CD4-positive, alpha-beta T cell (primary cell): ENCODE data around the gene CHRDL2. TPM values are rescaled to one million over a fixed set of nuclear protein-coding genes. Genes with fewer than 3 reads are reported as not detected.

Source experiments
- ATAC-seq: fragments of 200-7000 bp; cut with Tn5 transposase; one replicate; pipeline ENCODE4 v1.10.0; 2022; ENCODE audit warnings: mild to moderate bottlenecking; ENCODE audit not compliant: poor library complexity
- CTCF ChIA-PET: fragments of 350-600 bp; sonication (Branson Sonifier 250); formaldehyde crosslinking; loops from one replicate; lab custom pipeline; 2021; ENCODE audit warnings: antibody characterized with exemption, inconsistent platforms; lab: Charles Lee
- POLR2A ChIA-PET: fragments of 350-600 bp; sonication (Branson Sonifier 250); formaldehyde crosslinking; loops from one replicate; lab custom pipeline; 2021; ENCODE audit warnings: antibody characterized with exemption, inconsistent platforms; lab: Charles Lee
- DNase-seq, 14 experiments: peaks; one replicate each; pipeline ENCODE4 v3.0.0-alpha.2; 2013 to 2020; ENCODE audit warnings: mixed read lengths in 2 of 14
- H3K27ac ChIP-seq, 2 donors: one replicate each; pipeline versions ENCODE4 v1.5.1 to v1.7.0; 2013; ENCODE audit warnings: low read length in 2 of 2, low read depth in 1 of 2, mild to moderate bottlenecking in 1 of 2
- H3K27me3 ChIP-seq, 2 experiments: 1 replicate in 1 of 2; 2 replicates in 1 of 2; pipeline versions ENCODE4 v1.6.1 to v1.7.0; 2013; ENCODE audit warnings: low read length in 2 of 2, control low read depth in 1 of 2, mild to moderate bottlenecking in 1 of 2, moderate library complexity in 1 of 2; ENCODE audit not compliant: insufficient read depth in 2 of 2, control insufficient read depth in 1 of 2
- H3K36me3 ChIP-seq: one replicate; pipeline ENCODE4 v1.6.1; 2013; ENCODE audit warnings: low read length, control low read depth; ENCODE audit not compliant: insufficient read depth
- H3K4me1 ChIP-seq: one replicate; pipeline ENCODE4 v1.6.1; 2013; ENCODE audit warnings: low read length, control low read depth; ENCODE audit not compliant: insufficient read depth
- H3K4me3 ChIP-seq: one replicate; pipeline ENCODE4 v1.5.1; 2013; ENCODE audit warnings: mild to moderate bottlenecking, low read length, moderate library complexity
- H3K9me3 ChIP-seq, 2 experiments: 1 replicate in 1 of 2; 2 replicates in 1 of 2; pipeline versions ENCODE4 v1.6.1 to v1.7.0; 2013; ENCODE audit warnings: low read length in 2 of 2, mild to moderate bottlenecking in 2 of 2, control low read depth in 1 of 2, moderate library complexity in 1 of 2; ENCODE audit not compliant: control insufficient read depth in 1 of 2, insufficient read depth in 1 of 2
- H3K27ac Mint-ChIP-seq: one replicate; pipeline ENCODE4 v1.8.0; 2020; ENCODE audit warnings: mixed read lengths
- H3K27me3 Mint-ChIP-seq: one replicate; pipeline ENCODE4 v1.8.0; 2021; ENCODE audit warnings: mixed read lengths
- H3K36me3 Mint-ChIP-seq: one replicate; pipeline ENCODE4 v1.8.0; 2021; ENCODE audit warnings: low read depth, mixed read lengths
- H3K4me1 Mint-ChIP-seq: one replicate; pipeline ENCODE4 v1.8.0; 2021; ENCODE audit warnings: low read depth, mixed read lengths
- H3K4me3 Mint-ChIP-seq: one replicate; pipeline ENCODE4 v1.8.0; 2020; ENCODE audit warnings: mild to moderate bottlenecking, mixed read lengths
- H3K9me3 Mint-ChIP-seq: one replicate; pipeline ENCODE4 v1.8.0; 2020; ENCODE audit warnings: mixed read lengths
- CTCF ChIP-seq: fragments of 200-600 bp; IDR thresholded peaks from one replicate; pipeline ENCODE4 v1.8.0; 2022; ENCODE audit warnings: antibody characterized with exemption, mild to moderate bottlenecking
- intact Hi-C, 2 experiments: fragments of 100-400 bp; cut with DNase I in 1 of 2; cut with micrococcal nuclease in 1 of 2; formaldehyde crosslinking; loops; one replicate each; pipeline versions ENCODE4 v1.15.1 to v1.9.0; 2023 to 2025; cut with DNase I, micrococcal nuclease
- polyA plus RNA-seq, 2 donors: library from polyadenylated mRNA; unstranded; fragments of 120-200 nt; gene quantifications; one replicate each; pipeline ENCODE4 v1.2.1, GENCODE V29; 2013
- total RNA-seq, 174 experiments: library from RNA in 2 of 174; stranded (reverse) in 2 of 174; gene quantifications; one replicate each; pipeline ENCODE4 v1.2.3 and lab custom pipeline; 2021 to 2026

The CHRDL2 gene
- total RNA-seq (not detected), total RNA-seq (lab: John Stamatoyannopoulos, UW) (0 to 0.14 (median 0) reads per million in 172 experiments)
- not detected for polyA plus RNA-seq (2013, experiment 1 of 2)
- 0.24 TPM for polyA plus RNA-seq (2013, experiment 2 of 2)

- peaks cover 0 to 11% of the 10 kb centered on the region in 2 experiments for H3K9me3 ChIP-seq
- intact Hi-C loops, result no loop called here
- ATAC-seq, result no peak
- peaks cover 8% of the 10 kb centered on the region for H3K4me1 ChIP-seq
- H3K27ac Mint-ChIP-seq, result no peak within 1 kb of the TSS
- H3K4me1 Mint-ChIP-seq, result peaks cover 5% of the 10 kb centered on the region
- H3K27me3 Mint-ChIP-seq, result peaks cover 69% of the 10 kb centered on the region
- DNase-seq, result no peak
- H3K4me3 Mint-ChIP-seq, result no peak within 1 kb of the TSS
- H3K27ac ChIP-seq, result no peak within 1 kb of the TSS
- no peaks in the 10 kb centered on the region for H3K36me3 Mint-ChIP-seq
- ChIA-PET CTCF (no interaction called here), POLR2A (interaction anchor here (1.4 kb wide), 1 partner anchor 17 kb away, joined by 5 read pairs; the partner anchor contains the start of gene RNF169)
- H3K27me3 ChIP-seq, result peaks cover 28 to 39% of the 10 kb centered on the region in 2 experiments
- TF ChIP-seq CTCF, result no peak
- no peaks in the 10 kb centered on the region for H3K36me3 ChIP-seq
- no peak within 1 kb of the TSS for H3K4me3 ChIP-seq
- H3K9me3 Mint-ChIP-seq, result no peaks in the 10 kb centered on the region
Observed at GRCh38 chr11:74731301-74732094, at the start of gene CHRDL2. Gene CHRDL2, minus strand, starts transcription at chr11:74731426. Its CDS starts 538 bp downstream, at chr11:74730888.

GRCh38 chr11:74780248-74781005 lies 49.2 kb upstream of the CHRDL2 start:
- H3K4me1 ChIP-seq, result peaks cover 27% of the 10 kb centered on the region
- Mint-ChIP-seq H3K9me3 (no peaks in the 10 kb centered on the region), H3K4me3 (no peak overlapping the region), H3K27me3 (no peaks in the 10 kb centered on the region), H3K27ac (no peak overlapping the region), H3K36me3 (no peaks in the 10 kb centered on the region), H3K4me1 (peaks cover 17% of the 10 kb centered on the region)
- no peak overlapping the region for H3K27ac ChIP-seq
- DNase-seq (no peak), ATAC-seq (no peak)
- ChIA-PET POLR2A (no interaction called here), CTCF (no interaction called here)
- no peak overlapping the region for H3K4me3 ChIP-seq
- intact Hi-C loops, result no loop called here
- H3K36me3 ChIP-seq, result no peaks in the 10 kb centered on the region
- no peaks in the 10 kb centered on the region for H3K9me3 ChIP-seq
- no peaks in the 10 kb centered on the region for H3K27me3 ChIP-seq
- no peak for TF ChIP-seq CTCF

- TF ChIP-seq CTCF, result no peak
- intact Hi-C loops, result no loop called here
- Histone ChIP-seq H3K9me3 (no peaks in the 10 kb centered on the region), H3K4me1 (peaks cover 19% of the 10 kb centered on the region), H3K27ac (no peak overlapping the region), H3K36me3 (no peaks in the 10 kb centered on the region), H3K4me3 (no peak overlapping the region), H3K27me3 (no peaks in the 10 kb centered on the region)
- ChIA-PET POLR2A (interaction anchor here (0.7 kb wide), 1 partner anchor 527 kb away, joined by 3 read pairs; no protein-coding TSS in a partner anchor), CTCF (no interaction called here)
- no peaks in the 10 kb centered on the region for H3K36me3 Mint-ChIP-seq
- DNase-seq (no peak), ATAC-seq (no peak)
- H3K4me1 Mint-ChIP-seq, result peaks cover 29% of the 10 kb centered on the region
- no peaks in the 10 kb centered on the region for H3K27me3 Mint-ChIP-seq
- no peak overlapping the region for H3K4me3 Mint-ChIP-seq
- H3K27ac Mint-ChIP-seq, result no peak overlapping the region
- no peaks in the 10 kb centered on the region for H3K9me3 Mint-ChIP-seq
Observed at GRCh38 chr11:74778581-74778980, 47.4 kb upstream of the CHRDL2 start.
